D341Med (cell line): ENCODE results near the gene COCH.

Experiments used
- DNase-seq: peaks from one replicate; pipeline ENCODE4 v3.0.0; 2012; ENCODE audit warnings: low spot score

Gene COCH

GRCh38 chr14:30874120-30874998 is at the start of gene COCH:
TSS of gene COCH (plus strand) at chr14:30874559. CDS start at chr14:30874939, 380 bp downstream.
- DNase-seq = peak; percentile 96

- no peak for DNase-seq
Observed at GRCh38 chr14:30826070-30826469, 48.3 kb upstream of the COCH start.

DNA sequence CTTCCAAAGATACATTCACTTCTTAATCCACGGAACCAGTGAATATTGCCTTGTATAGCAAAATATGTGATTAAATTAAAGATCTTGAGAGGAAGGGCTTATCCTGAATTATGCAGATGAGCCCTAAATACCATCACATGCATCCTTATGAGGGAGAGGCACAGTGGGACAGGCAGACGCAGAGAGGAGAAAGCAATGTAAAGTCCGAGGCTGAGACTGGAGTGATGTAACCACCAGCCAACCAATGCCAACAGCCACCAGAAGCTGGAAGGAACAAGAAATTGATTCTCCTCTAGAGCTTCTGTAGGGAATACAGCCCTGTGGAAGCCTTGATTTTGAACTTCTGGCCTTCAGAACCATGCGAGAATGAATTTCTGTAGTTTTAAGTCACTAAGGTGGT is 44.5 kb upstream of the COCH start:
- no peak for DNase-seq

GRCh38 chr14:30834353-30834752 is 40.0 kb upstream of the COCH start:
- DNase-seq = no peak

DNA sequence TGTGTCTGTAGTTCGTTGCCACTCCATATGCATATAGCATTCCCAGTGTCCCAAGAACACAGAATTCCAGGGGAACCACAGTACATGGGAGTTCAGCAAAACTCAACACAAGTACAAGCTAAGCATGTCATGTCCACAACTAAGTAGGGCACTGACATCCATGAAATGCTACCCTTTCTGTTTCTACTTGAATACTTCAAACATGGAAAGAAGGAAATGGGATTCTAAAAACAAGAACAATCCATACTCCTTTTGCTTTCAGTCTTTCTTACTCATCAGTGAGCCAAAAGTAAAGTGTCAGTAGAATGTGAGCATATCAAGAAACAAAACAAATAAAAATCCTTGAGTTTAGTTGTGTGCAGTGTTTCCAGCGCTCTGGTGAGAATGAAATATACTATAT is 36.0 kb upstream of the COCH start:
- DNase-seq = no peak

DNA sequence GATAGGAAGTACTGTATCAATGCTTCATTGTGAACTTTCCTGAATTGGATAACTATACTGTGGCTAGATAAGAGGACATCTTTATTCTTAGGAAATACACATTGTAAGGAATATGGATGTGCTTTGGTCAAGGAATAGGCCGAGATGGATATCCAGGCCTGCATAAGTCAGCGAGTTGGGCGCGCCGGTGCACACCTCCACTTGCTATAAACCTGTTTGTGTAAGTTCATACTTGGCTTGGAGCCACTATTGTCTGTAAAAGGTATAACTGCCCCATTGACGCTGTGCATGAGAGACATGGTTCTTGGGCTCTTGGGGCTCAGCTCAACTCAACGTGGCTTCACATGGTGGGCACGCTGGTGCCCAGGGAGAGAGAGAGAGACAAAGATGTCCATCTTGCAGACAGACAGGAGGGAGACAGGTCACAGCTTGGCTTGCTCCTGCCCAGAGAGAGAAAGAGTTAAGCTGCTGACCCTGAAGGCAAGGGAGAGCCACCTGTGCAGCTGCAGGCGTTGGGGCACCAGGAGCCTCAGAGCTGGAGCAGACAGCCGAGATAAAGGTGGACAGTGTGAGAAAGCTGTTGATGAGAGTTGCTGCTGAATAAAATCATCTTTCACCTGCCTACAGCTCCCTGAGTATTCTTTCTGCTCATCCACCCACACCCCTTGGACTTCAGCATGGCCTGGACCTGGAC is 34.1 kb upstream of the COCH start:
- DNase-seq = no peak

DNA sequence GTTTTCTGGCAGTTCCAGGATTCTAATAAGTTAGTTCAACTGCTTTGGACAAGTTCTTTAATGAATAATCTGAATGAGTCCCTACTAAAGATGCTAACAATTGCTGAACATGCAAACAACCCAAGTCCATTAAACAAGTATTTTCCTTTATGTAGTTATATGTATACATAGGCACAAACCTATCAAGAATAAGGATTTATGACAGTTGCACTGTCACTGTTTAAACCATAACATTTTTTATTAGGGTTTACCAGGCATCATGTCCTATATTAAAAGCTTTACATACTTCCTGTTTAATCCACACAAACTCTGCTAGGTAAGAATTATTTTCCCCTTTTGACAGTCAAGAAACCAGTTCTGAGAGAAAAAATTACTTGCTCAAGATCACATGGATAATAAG is 31.9 kb upstream of the COCH start:
- no peak for DNase-seq

DNA sequence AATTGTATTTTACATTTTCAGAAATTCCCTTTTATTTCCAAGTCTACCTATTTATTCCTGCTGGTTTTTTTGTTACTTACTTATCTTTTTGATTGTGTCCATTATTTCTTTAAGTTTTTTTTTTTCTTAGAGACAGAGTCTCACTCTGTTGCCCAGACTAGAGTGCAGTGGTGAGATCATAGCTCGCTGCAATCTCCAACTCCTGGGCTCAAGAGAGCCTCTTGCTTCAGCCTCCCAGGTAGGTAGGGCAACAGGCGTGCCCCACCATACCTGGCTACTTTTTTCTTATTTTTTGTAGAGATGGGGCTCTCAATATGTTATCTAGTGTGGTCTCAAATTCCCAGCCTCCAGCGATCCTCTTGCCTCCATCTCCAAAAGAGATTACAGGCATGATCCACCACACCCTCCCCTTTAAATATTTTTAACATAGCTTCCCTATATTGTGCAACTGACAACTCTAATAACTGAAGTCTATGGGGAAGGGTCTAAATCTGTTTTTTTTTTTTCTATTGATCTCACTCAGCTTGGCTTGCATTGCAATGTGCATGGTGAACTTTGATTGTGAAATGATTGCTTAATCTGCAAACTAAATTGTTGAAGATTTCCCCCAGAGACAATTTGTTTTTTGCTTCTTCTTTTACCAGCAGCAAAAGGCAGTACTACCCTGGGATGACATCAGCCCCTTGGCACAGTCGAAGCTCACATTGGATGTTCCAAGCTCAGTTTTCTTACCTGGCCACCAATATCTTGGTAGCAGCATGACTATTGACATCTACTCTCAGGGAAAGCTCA is 25.7 kb upstream of the COCH start:
- no peak for DNase-seq

DNA sequence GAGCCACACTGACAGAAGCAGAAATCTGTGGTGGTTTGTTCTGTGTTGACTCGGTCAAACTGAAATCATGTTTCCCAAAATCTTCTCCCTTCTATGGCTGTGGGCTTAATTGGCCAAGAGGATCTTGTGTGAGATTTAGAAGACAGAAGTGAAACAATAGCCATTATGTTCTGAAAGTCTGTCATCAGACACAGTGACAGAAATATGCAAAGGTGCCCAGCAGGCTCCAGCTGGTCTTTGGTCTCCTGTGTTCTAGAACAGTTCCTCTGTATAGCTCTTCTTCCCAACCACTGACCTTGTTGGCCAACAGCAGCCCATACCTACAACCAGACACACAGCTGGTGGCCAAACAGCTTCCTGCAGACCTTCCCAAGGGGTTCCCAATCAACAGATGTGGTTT is 25.0 kb upstream of the COCH start:
- DNase-seq = no peak

DNA sequence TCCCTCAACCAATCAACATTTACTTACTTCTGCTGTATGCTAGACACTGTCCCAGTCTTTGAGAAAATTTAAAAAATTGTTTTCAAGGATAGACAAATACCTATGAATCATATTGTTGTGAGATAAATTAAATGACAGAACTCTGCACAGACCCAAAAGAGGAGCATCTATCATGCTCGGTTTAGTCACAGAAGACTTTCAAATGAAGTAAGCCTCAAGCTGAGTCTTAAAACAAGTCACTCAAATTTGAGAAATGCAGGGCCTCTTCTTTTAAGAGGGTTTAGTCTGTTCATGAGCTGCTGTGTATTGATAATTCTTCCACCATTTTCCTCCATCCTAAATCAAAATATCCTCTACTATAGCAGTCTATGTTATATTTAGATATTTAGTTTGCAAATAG is 24.4 kb upstream of the COCH start:
- DNase-seq = no peak

DNA sequence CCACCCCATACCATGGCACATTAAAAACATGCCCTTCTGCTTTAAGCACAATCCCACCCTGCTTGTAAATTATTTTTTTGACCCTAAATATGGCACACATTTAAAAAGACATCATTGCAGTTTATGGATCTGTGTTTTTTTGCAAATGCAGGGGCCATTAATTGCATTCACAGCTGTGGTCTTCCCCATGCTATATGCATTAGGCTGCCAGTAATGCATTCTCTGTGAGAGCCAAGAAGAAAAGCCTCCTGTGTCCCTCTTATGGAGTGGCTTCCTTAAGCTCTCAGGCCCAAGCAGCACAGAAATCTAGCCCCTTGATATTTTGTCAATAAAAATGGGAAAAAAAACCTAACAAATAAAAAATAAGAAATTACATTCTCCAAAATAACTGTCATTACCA is 20.4 kb upstream of the COCH start:
- no peak for DNase-seq

GRCh38 chr14:30854492-30854891 is 19.9 kb upstream of the COCH start:
- no peak for DNase-seq

GRCh38 chr14:30855345-30856037 is 18.9 kb upstream of the COCH start:
- no peak for DNase-seq

DNA sequence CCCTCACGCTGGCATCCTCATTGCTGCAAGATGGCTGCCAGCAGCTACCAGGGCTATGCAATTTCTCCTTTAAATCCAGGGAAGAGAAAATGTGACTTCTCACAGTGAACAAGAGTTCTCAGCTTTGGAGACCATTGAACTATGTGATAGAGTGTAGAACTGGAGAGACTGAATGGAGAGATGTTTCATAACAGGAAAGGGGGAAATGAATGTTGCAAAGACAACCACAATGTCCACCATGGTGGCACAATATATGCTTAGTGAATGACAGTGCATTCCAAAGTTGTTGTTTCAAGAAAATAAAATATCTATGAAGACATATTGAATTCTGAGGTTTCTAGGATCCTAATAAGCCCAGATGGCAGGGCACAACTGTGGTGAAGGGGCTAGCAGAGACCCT is 13.2 kb upstream of the COCH start:
- no peak for DNase-seq

DNA sequence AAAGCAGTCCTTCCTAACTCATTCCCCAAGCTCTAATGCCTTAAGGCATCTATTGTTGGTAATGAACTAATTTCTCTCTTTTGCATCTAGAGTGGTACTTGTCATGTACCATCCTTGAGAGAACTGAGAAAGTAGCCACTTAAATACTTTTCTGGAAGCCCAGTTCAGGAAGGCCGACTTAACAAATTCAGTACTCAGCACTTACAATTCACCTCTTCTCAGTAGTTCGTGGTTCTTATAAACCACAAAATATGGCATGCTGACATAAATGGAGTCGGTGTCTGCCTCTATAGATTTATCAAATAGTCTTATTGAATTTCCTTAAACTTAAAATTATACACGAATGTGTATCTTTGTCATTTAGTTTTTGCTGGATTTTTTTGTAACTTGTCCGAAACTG is 9.4 kb upstream of the COCH start:
- DNase-seq = no peak

- no peak for DNase-seq
Observed at GRCh38 chr14:30868736-30869135, 5.6 kb upstream of the COCH start.

- DNase-seq = peak; percentile 53
Observed at GRCh38 chr14:30869551-30870155, 4.7 kb upstream of the COCH start.

DNA sequence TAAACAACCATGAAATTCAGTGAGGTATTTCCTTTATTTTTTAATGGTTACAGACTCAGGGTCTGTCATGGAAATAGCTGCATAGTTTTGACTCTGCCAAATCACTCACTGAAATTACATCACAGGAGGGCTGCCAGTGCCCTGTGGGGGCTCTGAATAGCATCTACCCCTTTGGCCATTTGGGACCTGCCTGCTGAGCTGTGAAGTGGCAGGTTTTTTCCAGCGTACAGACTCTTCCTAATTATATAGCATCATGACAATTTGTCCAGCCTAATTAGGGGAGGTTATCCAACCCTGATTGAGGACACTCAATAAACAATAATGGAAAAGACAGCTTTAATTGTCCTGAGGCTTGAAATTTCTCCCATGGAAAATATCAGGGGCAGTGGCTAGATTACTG is 1.8 kb upstream of the COCH start:
- no peak for DNase-seq

DNA sequence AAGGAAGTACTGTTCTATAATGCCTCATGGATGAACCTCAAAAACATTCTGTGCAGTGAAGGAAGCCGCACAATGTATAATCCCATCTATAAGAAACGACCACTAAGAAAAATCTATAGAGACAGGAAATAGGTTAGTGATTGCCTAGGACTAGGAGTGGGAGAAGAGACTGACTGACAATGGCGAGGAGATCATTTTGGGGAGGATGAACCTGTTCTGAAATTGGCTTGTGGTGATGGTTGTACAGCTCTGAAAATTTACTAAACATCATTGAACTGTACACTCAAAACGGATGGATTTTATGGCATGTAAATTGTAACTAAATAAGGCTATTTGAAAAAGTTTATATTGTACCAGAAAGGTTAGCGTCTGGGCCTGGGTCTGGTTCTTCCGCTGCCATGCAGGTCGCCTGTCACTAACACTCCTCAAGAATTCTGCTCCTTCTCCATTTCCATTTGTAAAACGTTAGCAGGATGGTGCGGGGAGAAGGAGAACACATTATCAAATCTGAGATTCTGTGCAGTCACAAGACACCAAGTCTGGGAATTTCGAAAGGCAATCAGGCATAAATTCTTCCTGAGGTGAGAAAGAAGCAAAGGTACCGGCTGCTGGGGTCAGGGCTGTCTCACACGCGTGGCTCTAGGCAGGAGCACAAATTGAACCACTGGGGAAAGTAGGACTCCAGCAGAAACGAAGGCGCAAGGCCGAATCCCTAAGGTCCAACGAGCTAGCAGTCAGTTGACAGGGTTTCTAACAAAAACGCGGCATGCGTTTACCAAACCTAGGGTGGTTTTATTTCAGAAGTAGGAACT is 845 bp upstream of the COCH start:
- no peak for DNase-seq

- peak; percentile 67 for DNase-seq
Observed at GRCh38 chr14:30874999-30875787, 834 bp downstream of the COCH start.
